Measurements from ENCODE around the gene LSAMP.

LSAMP gene

GRCh38 chr3:116176974-116177555 is 268.2 kb downstream of the LSAMP start:
- DNase-seq (ENCODE audit: low read depth in 2 of 3, low spot score in 2 of 3) = no peak

GRCh38 chr3:116166121-116166520 is 279.2 kb downstream of the LSAMP start:
- no peak for DNase-seq (ENCODE audit: low read depth in 2 of 3, low spot score in 2 of 3)

- no peak for DNase-seq (ENCODE audit: low read depth in 2 of 3, low spot score in 2 of 3)
Measured at GRCh38 chr3:116165641-116166040, 279.6 kb downstream of the LSAMP start.

GRCh38 chr3:116165135-116165534 is 280.2 kb downstream of the LSAMP start:
- no peak for DNase-seq (ENCODE audit: low read depth in 2 of 3, low spot score in 2 of 3)

- DNase-seq (ENCODE audit: low read depth in 2 of 3, low spot score in 2 of 3) = no peak
Measured at GRCh38 chr3:116164039-116164438, 281.2 kb downstream of the LSAMP start.

GRCh38 chr3:116161575-116162525 is 283.4 kb downstream of the LSAMP start:
- no peak for DNase-seq (ENCODE audit: low read depth in 2 of 3, low spot score in 2 of 3)

- no peak for DNase-seq (ENCODE audit: low read depth in 2 of 3, low spot score in 2 of 3)
Measured at GRCh38 chr3:116160594-116160993, 284.7 kb downstream of the LSAMP start.

GRCh38 chr3:116155841-116156240 is 289.4 kb downstream of the LSAMP start:
- no peak for DNase-seq (ENCODE audit: low read depth in 2 of 3, low spot score in 2 of 3)

GRCh38 chr3:116154389-116154788 is 290.9 kb downstream of the LSAMP start:
- DNase-seq (ENCODE audit: low read depth in 2 of 3, low spot score in 2 of 3) = no peak

- no peak for DNase-seq (ENCODE audit: low read depth in 2 of 3, low spot score in 2 of 3)
Measured at GRCh38 chr3:116153174-116153573, 292.1 kb downstream of the LSAMP start.

GRCh38 chr3:116150655-116151167 is 294.6 kb downstream of the LSAMP start:
- DNase-seq (ENCODE audit: low read depth in 2 of 3, low spot score in 2 of 3) = no peak

- no peak for DNase-seq (ENCODE audit: low read depth in 2 of 3, low spot score in 2 of 3)
Measured at GRCh38 chr3:116148881-116149851, 296.1 kb downstream of the LSAMP start.

GRCh38 chr3:116145613-116146012 is 299.7 kb downstream of the LSAMP start:
- no peak for DNase-seq (ENCODE audit: low read depth in 2 of 3, low spot score in 2 of 3)

GRCh38 chr3:116141724-116142123 is 303.6 kb downstream of the LSAMP start:
- no peak for DNase-seq (ENCODE audit: low read depth in 2 of 3, low spot score in 2 of 3)

GRCh38 chr3:116140100-116140689 is 305.1 kb downstream of the LSAMP start:
- DNase-seq (ENCODE audit: low read depth in 2 of 3, low spot score in 2 of 3) = no peak

- no peak for DNase-seq (ENCODE audit: low read depth in 2 of 3, low spot score in 2 of 3)
Measured at GRCh38 chr3:116139641-116140040, 305.6 kb downstream of the LSAMP start.

- no peak for DNase-seq (ENCODE audit: low read depth in 2 of 3, low spot score in 2 of 3)
Measured at GRCh38 chr3:116135457-116136085, 309.7 kb downstream of the LSAMP start.

GRCh38 chr3:116129187-116129946 is 315.9 kb downstream of the LSAMP start:
- no peak for DNase-seq (ENCODE audit: low read depth in 2 of 3, low spot score in 2 of 3)

- DNase-seq (ENCODE audit: low read depth in 2 of 3, low spot score in 2 of 3) = no peak
Measured at GRCh38 chr3:116127464-116127863, 317.8 kb downstream of the LSAMP start.

GRCh38 chr3:116124166-116124565 is 321.1 kb downstream of the LSAMP start:
- no peak for DNase-seq (ENCODE audit: low read depth in 2 of 3, low spot score in 2 of 3)

Data from activated CD8-positive, alpha-beta memory T cell treated with anti-CD3 and anti-CD28 coated beads for 48 hours (primary cell).